ENCODE measurements around the gene CENPF. TPM values are rescaled to one million over a fixed set of nuclear protein-coding genes. Genes with fewer than 3 reads are reported as not detected.

CENPF gene
- total and polyA plus RNA-seq, 8 donors, result 0.15 to 43.2 (median 6.8) TPM

DNA sequence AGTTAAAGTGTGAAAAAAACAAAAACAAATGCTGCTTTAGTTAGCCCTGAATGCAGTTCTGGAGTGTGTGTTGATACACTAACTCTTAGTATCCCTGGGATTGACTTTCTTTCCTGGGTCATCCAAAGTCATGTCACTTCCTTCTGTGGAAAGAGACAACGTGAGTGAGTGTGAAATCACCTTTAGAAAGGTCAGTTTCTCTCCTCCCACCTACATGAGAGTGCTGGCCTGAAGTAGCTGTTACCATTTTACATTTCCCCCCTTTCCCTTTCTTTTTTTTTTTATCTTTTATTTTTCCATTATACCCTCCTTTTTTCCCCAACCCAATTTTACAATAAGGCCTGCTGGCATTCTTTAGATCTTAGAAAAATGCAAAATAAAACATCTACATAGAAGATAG is 55.2 kb downstream of the CENPF start:
- whole genome bisulfite sequencing, 5 donors, result 46 to 67% (median 52%) methylated on average over 1 of the region's 1 CpG
- H3K27ac ChIP-seq, result no peak overlapping the region
- DNase-seq, result no peak
- intact Hi-C loops (cut with DNase I; ENCODE audit: low total_unique reads), result no loop called here
- H3K4me1 ChIP-seq, result peaks cover 0 to 4% (median 0%) of the 10 kb centered on the region in 4 donors
- no peak overlapping the region for H3K4me3 ChIP-seq
- TF ChIP-seq, protein P1, sequence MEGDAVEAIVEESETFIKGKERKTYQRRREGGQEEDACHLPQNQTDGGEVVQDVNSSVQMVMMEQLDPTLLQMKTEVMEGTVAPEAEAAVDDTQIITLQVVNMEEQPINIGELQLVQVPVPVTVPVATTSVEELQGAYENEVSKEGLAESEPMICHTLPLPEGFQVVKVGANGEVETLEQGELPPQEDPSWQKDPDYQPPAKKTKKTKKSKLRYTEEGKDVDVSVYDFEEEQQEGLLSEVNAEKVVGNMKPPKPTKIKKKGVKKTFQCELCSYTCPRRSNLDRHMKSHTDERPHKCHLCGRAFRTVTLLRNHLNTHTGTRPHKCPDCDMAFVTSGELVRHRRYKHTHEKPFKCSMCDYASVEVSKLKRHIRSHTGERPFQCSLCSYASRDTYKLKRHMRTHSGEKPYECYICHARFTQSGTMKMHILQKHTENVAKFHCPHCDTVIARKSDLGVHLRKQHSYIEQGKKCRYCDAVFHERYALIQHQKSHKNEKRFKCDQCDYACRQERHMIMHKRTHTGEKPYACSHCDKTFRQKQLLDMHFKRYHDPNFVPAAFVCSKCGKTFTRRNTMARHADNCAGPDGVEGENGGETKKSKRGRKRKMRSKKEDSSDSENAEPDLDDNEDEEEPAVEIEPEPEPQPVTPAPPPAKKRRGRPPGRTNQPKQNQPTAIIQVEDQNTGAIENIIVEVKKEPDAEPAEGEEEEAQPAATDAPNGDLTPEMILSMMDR (IDR thresholded peaks at IDR 0.05), result no peak
- TF ChIP-seq POLR2A (IDR thresholded peaks at IDR 0.05), result no peak
- TF ChIP-seq POLR2AphosphoS5 (IDR thresholded peaks at IDR 0.05), result no peak
- TF ChIP-seq EP300 (IDR thresholded peaks at IDR 0.05), result no peak
- no peaks in the 10 kb centered on the region for H3K27me3 ChIP-seq
- no peaks in the 10 kb centered on the region for H3K9me3 ChIP-seq
- H3K36me3 ChIP-seq, result peaks cover 0 to 8% (median 0%) of the 10 kb centered on the region in 4 donors

DNA sequence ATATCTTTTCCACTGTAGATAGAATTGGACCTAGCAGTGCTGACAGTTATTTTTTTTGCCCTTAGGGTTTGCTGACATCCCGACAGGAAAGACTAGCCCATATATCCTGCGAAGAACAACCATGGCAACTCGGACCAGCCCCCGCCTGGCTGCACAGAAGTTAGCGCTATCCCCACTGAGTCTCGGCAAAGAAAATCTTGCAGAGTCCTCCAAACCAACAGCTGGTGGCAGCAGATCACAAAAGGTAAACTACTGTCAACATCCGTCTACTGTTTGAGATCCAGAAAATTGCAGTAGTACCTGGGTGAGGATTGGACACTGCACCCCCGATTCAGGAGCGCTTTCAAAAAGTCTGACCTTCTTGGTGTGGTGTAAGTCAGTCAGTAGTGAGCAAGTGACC is 55.8 kb downstream of the CENPF start:
- DNase-seq, result peak in 1 of 2 donors; percentile 61
- no peak for TF ChIP-seq POLR2A (IDR thresholded peaks at IDR 0.05)
- TF ChIP-seq, protein P1 (IDR thresholded peaks at IDR 0.05), result peak in 1 of 7 experiments; percentile 24
- H3K9me3 ChIP-seq, result no peaks in the 10 kb centered on the region
- WGBS, 5 donors, result 62 to 77% (median 70%) methylated on average over 9 of the region's 9 CpGs
- intact Hi-C loops (cut with DNase I; ENCODE audit: low total_unique reads), result no loop called here
- H3K4me3 ChIP-seq, result no peak overlapping the region
- peaks cover 0 to 12% (median 0%) of the 10 kb centered on the region in 4 donors for H3K36me3 ChIP-seq
- peaks cover 0 to 4% (median 0%) of the 10 kb centered on the region in 4 donors for H3K4me1 ChIP-seq
- H3K27ac ChIP-seq, result no peak overlapping the region
- H3K27me3 ChIP-seq, result no peaks in the 10 kb centered on the region

DNA sequence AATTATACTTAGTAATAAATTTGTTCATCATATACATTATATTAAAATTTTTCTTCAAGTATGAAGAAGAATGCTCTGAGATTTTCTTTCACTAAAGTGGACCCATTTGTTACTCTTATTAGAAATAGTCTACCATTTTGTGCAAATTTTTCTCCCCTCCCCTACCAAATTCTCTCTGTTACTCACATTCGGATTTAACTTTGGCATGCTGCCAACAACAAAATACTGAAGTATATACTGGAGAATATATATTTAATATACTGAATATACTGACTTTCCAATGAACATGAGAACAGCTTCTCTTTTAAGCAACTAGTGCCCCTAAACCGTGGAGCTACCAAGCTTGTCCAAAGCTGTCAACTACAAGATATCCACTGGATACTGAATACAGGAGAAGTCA is 57.2 kb downstream of the CENPF start:
- Histone ChIP-seq H3K4me1 (peaks cover 0 to 4% (median 0%) of the 10 kb centered on the region in 4 donors), H3K36me3 (peaks cover 0 to 14% (median 0%) of the 10 kb centered on the region in 4 donors), H3K9me3 (no peaks in the 10 kb centered on the region), H3K27ac (no peak overlapping the region), H3K27me3 (no peaks in the 10 kb centered on the region), H3K4me3 (no peak overlapping the region)
- 80 to 97% (median 92%) methylated on average over 2 of the region's 2 CpGs for WGBS, 5 donors
- intact Hi-C loops (cut with DNase I; ENCODE audit: low total_unique reads), result no loop called here
- no peak for DNase-seq
- TF ChIP-seq POLR2A (IDR thresholded peaks at IDR 0.05), result no peak
- TF ChIP-seq, protein P1 (IDR thresholded peaks at IDR 0.05), result no peak
- no peak for TF ChIP-seq EP300 (IDR thresholded peaks at IDR 0.05)
- no peak for TF ChIP-seq POLR2AphosphoS5 (IDR thresholded peaks at IDR 0.05)

DNA sequence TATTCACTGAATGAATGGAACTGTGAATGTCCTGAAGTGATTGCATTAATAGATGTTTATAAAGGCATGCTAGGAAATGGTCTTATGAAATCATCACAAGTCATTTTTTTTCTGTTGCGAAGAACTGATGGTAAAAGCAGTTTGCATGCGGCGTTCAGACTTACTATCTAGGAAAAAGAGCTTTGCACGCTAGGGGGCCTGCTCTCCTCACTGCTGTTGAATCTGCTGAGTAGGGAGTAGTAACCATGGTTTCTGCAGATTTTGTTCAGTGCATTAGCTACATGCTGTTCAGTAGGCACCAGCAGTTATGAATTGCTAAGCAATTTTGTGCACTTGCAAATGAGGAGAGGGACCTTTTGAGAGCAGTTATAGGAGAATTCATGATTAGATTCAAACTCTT is 57.9 kb downstream of the CENPF start:
- H3K9me3 ChIP-seq, result no peaks in the 10 kb centered on the region
- intact Hi-C loops (cut with DNase I; ENCODE audit: low total_unique reads), result no loop called here
- WGBS, 5 donors, result 47 to 72% (median 61%) methylated on average over 4 of the region's 4 CpGs
- no peak for TF ChIP-seq POLR2A (IDR thresholded peaks at IDR 0.05)
- TF ChIP-seq, protein P1 (IDR thresholded peaks at IDR 0.05), result peak in 3 of 7 experiments; percentile 20 to 47 (median 32)
- no peak overlapping the region for H3K4me3 ChIP-seq
- H3K4me1 ChIP-seq, result peaks cover 0 to 4% (median 0%) of the 10 kb centered on the region in 4 donors
- H3K27ac ChIP-seq, result no peak overlapping the region
- peaks cover 0 to 8% (median 0%) of the 10 kb centered on the region in 4 donors for H3K36me3 ChIP-seq
- DNase-seq, result peak; percentile 46 to 87
- no peaks in the 10 kb centered on the region for H3K27me3 ChIP-seq
